Measurements from ENCODE around the gene TMEM115. TPM values are rescaled to one million over a fixed set of nuclear protein-coding genes. Genes with fewer than 3 reads are reported as not detected.

TMEM115 gene
- total and polyA plus RNA-seq, 9 of the 15 experiments (the other 6 are each of a cell fraction or from before 2014, with no cell fraction given), result 1.6 to 26.9 (median 14.1) TPM

DNA sequence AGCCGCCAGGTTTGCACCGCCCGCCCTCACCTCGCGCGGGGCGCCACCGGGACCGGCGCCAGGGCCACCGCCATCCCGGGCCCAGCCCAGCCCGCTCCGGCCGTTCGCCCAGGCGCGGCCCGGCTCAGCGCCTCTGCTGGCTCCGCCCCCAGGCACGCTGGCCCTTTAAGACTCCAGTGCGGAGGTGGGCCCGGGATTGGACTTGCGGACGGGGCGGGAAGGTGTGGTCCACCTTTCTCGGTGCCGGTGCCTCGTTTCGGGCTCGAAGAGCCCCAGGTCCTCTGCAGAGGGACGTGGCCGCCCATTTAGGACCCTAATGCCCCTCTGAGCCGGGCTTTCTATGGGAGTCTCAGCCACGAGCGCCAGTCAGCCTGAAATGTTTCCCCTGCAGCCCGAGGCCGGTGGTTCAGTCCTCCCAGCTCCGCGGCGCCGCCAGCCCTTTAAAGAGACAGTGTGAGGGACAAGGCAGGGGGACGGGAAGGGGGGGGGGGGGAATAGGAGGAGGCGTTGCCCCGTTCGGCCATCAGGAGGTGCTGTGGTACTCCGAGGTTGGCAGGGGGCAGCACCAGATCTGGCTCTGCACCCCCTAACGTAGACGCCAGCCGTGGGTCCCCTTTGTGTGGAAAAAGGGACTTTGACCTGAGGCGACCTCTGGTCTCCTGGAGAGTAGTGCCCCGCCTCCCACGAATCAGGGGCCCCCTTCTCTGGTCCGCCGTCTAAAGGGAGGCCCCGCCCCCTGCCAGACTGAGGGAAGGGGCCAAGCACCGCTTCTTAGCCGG, 37.8 kb downstream of the TMEM115 start (continued):
- TF ChIP-seq CTBP1 (IDR thresholded peaks at IDR 0.05; ENCODE audit: borderline replicate concordance) (peak; percentile 83; the same call in 1 of the 2 replicates), BCLAF1 (IDR thresholded peaks at IDR 0.05; ENCODE audit: borderline replicate concordance in 1 of 2, control insufficient read depth in 1 of 2, low read depth in 2 of 2, low read length in 1 of 2) (peak in 1 of 2 experiments; percentile 96; a peak in 2 of 4 replicates), PHF8 (IDR thresholded peaks at IDR 0.05; ENCODE audit: borderline replicate concordance, low read length) (peak; percentile 66; the same call in 1 of the 2 replicates), SMAD1 (IDR thresholded peaks at IDR 0.05; ENCODE audit: low read depth, low read length, partially characterized antibody) (peak; percentile 30), MNT (conservative IDR thresholded peaks at IDR 0.05) (peak; percentile 77 to 87), AFF1 (IDR thresholded peaks at IDR 0.05; ENCODE audit: low read depth in 1 of 2, partially characterized antibody in 2 of 2) (no peak), EGR1 (conservative IDR thresholded peaks at IDR 0.05) (peak; percentile 92), JUND (IDR thresholded peaks at IDR 0.05; ENCODE audit: borderline replicate concordance, low read depth, low read length) (peak; percentile 93), JUND (tag; IDR thresholded peaks at IDR 0.05; ENCODE audit: borderline replicate concordance, low read depth, low read length) (no peak)
